ENCODE measurements around the gene HTD2.
"Not testable (repeated sequence)": the region's sequence is repeated elsewhere in the genome, so short reads cannot be mapped to it uniquely, and the experiment has no call there.

The HTD2 gene

DNA sequence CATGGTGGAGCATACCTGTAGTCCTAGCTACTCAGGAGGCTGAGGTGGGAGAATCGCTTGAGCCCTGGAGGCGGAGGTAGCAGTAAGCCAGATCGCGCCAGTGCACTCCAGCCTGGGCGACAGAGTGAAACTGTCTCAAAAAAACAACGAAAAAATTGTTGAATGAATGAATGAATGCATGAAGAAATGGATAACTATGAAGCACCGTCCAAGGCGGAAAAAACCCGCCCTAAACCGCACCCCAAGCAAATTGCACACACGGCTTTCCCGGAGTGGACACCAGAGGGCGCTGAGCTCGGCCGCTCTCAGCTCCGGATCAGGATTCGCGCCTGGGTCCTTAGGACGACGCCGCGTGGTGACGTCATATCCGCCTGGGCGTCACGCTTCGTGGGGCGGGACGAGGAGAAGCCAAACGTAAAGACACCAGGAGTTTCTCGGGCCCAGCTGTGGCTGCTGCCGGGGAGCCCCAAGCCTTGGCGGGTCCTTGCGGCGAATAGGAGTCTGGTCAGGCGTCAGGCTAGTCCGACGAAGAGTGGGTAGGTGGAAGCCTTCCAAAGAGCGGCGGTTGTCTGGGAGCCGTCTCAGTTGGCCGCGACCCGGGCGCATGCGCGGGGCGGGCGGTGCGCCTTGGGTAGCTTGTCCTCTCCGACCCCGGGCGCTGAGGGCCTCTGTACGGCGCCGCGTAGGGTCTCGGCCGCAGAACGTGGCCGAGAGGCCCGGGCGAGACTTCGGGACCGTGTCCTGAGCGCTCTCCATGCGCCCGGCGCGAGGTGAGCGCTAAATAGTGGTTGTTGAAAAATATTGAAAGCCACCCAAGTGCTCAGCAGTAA is at the start of gene HTD2, which contains the start of gene RPP14:
Gene HTD2 (plus strand): TSS at position 639 of the 830 bp plus-strand sequence. CDS start 11,094 bp downstream, outside the sequence.
Gene RPP14 (plus strand): TSS at position 364 of the 830 bp plus-strand sequence. CDS start 4,085 bp downstream, outside the sequence.
- peak; percentile 99 for DNase-seq

DNA sequence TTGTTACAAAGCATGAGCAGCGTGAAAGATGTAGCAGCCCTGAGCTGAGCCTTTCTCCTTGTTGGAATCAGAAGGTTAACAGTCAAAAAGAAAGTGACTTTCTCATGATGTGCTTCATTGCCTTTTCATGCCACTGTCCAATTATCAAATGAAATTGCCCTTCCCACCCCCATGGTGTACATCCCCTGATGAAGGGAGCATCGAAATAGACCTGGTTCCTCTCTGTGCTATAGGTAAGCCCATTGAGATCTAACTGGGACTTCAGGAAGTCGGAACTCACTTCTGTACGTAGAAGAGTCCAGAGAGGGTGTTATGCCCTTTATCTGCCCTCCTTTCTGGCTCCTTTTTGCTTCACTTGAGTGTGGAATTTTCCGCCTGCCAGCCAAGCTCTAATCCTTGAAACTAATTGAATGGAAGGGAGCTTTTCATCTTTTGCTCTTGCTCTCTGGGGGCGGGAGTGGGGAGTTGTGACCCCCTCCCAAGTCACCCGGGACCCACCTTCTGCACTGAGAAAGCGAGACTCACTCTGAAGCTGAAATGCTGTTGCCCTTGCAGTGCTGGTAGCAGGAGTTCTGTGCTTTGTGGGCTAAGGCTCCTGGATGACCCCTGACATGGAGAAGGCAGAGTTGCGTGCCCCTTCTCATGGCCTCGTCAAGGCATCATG is 47.8 kb upstream of the HTD2 start:
- no peak for DNase-seq

DNA sequence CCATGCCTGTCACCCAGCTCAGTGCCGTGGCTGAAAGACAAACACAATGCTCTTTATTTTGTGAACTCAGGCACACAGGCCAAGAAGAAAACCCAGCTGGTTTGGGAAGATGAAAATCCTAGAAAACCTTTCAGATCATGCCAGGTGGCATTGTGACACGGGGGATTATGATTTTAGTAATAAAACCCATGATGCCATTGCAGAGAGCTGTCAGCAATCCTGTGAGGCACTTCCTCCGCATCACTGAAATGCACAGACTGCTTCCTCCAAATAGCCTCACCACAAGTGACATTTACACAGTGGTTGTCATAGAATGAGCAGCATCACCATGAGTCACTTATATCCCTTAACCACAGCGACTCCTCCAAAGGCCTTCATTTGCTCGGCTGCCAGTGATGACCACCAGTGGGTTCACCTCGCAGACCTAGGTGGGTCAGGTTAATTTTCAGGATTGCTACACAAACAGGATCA is 46.0 kb upstream of the HTD2 start:
- no peak for DNase-seq

DNA sequence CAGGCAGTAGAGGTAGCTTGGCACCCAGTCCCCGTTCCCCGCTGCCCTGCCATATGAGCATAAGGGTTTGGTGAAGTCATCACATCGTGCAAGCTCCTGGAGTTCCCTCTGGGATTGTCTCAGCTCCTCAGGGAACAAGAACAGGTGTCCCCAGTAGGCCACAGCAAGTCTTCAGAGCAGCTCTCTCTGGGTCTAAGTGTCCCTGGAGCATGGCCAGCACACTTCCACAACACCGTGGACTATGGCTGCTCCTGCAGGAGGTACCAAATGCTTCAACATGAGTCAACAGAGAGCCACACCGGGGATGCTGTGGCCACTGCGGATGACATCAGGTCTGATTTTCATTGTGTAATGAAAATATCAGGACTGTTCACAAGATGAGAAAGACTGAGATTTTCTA is 45.6 kb upstream of the HTD2 start:
- DNase-seq: no peak

DNA sequence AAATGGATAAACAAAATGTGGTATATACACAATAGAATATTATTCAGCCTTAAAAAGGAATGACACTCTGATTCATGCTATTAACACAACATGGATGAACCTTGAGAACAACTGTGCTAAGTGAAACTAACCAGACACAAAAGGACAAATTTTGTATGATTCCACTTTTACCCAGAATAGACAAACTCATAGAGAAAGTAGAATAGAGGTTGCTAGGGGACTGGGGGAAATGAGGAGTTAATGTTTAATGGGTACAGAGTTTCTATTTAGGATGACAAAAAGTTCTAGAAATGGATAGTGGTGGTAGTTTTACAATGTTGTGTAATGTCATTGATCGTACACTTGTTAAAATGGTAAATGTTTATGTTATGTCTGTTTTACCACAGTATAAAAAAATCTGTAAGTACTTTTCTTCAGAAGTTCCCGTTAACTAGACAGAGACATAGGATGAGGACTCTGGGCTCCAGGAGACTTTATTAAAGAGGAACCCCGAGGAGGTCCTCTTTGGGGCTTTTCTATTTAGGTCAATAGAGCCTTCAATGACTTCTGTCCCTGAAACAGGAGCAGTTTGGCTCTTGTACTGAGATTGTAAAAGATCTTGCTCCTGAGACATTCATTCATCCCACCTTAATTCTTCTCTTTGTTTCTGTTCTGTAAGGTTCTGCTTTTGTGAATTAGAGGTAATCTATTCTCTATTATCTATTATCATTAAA is 44.2 kb upstream of the HTD2 start:
- DNase-seq: no peak

DNA sequence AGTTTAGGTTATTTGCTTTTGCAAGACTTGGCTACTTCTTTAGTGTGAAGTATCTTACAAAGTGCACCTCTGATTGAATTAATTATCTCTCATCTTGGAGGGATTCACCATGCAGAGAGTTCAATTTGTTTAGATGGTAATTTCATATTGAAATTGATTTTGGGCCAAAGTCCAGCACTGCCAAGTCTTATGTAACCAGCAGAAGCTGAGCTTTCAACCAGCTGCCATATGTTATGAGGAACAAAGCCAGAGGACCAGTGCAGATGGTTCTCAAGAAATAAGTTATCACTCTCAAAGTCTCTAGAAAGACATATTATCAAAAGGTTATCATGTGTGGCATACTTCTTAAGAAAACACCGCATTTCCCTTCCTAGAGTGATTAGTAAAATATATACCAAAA is 39.7 kb upstream of the HTD2 start:
- no peak for DNase-seq

DNA sequence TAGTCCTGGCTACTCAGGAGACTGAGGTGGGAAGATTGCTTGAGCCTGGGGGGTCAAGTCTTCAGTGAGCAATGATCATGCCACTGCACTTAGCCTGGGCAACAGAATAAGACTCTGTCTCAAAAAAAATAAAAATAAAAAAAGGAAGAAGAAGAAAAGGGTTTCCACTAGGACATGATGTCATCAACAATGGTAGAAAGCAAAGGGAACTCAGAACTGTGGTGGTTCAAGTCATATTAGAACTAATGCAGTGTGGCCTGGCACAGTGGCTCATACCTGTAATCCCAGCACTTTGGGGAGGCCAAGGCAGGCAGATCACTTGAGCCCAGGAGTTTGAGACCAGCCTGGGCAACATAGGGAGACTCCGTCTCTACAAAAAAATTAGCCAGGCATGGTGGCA is 38.8 kb upstream of the HTD2 start:
- DNase-seq: not testable (repeated sequence)

DNA sequence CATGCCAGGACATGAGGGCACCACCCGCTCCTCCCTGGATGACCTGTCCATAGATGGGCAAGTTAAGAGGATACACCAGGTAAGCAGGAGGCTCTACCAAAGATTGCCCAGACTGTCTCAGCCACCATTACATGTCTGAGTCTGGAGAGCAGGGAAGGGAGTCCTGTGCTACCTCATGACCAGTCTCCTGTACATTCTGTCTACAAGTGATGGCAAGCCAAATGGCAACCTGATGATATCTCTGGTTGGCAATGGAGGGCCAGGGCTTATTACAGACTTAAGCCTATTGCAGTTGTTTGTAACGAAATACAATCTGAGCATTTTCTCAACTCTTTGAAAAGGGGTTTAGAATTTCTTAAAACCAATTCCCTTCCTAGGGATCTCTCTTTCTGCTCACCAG is 37.0 kb upstream of the HTD2 start:
- DNase-seq: no peak

DNA sequence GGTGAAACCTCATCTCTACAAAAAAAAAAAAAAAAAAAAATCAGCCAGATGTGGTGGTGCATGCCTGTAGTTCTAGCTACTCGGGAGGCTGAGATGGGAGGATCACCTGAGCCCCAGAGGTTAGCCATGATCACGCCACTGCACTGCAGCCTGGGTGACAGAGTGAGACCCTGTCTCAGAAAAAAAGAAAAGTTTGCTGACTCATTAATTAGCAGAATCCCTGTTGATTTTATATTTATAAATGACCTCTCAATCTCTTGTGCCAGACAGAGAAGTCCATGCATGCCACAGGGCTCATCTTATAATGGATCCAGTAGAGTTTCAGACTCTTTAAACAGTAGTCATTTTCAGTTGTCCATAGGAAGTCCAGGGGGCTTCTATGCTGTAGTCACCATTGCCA is 35.8 kb upstream of the HTD2 start:
- DNase-seq: no peak

DNA sequence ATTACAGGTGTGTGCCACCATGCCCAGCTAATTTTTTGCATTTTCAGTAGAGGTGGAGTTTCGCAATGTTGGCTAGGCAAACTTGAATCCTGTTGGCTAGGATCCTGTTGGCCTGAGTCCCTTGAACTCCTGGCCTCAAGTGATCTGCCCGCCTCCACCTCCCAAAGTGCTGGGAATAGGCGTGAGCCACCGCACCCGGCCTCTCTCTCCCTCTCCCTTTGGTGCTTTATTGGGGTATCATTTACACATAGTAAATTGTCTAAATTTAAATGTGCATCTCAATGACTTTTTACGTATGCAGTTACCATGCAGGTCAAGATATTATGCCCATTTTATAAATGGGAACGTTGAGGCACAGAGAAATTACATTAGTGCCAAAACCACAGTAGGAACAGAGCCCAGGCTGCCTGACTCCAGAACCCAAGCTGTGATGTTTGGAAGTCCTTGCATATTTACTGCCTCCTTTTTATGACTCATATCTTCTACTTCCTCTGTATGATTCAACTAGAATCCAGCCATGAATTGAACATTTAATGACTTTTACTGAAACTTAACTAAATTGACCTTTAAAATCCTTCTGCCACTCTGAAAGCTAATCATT is 34.3 kb upstream of the HTD2 start:
- DNase-seq: no peak

DNA sequence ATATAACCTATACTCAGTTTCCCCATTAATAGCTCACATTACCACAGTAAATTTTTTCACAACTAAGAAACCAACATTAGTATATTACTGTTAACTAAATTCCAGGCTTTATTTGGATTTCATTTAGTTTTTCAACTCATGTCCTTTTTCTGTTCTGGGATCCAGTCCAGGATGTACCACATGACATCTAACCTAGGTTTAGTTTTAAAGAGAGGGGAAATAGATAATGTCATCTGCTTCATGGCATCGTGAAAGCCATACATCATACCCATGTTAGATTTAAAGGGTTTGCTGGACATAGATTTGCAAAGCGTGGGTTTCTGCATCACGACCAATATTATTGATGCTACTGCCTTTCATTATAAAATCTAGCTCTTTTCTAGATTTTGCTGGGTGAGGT is 33.4 kb upstream of the HTD2 start:
- no peak for DNase-seq

DNA sequence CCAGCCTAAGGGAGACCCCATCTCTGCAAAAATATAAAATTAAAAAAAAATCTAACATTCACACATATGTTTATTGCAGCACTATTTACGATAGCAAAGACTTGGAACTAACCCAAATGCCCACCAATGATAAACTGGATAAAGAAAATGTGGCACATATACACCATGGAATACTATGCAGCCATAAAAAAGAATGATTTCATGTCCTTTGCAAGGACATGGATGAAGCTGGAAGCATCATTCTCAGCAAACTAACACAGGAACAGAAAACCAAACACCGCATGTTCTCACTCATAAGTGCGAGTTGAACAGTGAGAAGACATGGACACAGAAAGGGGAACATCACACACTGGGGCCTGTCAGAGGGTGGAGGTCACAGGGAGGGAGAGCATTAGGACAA is 33.0 kb upstream of the HTD2 start:
- DNase-seq: not testable (repeated sequence)

DNA sequence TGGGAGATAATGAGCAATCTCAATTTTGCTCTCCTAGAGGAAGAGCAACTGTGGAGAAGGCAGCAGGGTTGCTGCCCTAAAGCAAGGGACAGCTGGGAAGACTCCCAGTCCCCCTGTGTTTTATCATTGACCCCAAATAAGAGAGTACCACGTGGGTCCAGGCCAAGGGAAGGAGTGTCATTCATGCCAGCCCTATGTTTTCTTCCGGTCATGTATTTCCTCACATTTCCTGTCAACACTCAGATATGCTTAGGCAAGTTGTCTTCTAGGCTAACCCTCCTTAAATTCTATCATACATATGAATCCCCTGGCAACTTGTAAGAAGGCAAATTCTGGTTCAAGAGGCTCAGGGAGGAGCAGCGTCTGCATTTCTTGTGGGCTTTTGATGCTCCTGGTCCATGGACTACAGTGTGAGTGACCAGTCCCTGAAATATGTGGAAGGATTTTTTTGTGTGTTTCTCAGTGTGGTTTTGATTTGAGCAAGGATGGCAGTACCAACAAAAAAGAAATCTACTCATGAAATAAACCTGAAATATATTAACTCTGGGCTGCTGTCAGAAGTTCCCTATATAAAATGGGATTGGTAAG is 32.2 kb upstream of the HTD2 start:
- no peak for DNase-seq

DNA sequence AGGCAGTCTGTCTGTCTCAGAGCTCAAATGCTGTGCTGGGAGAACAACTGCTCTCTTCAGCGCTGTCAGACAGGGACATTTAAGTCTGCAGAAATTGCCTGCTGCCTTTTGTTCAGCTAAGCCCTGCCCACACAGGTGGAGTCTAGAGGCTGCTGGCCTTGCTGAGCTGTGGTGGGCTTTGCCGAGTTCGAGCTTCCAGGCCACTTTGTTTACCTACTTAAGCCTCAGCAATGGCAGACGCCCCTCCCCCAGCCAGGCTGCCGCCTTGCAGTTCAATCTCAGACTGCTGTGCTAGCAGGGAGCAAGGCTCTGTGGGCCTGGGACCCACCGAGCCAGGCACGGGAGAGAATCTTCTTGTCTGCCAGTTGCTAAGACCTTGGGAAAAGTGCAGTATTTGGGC is 25.3 kb upstream of the HTD2 start:
- no peak for DNase-seq

DNA sequence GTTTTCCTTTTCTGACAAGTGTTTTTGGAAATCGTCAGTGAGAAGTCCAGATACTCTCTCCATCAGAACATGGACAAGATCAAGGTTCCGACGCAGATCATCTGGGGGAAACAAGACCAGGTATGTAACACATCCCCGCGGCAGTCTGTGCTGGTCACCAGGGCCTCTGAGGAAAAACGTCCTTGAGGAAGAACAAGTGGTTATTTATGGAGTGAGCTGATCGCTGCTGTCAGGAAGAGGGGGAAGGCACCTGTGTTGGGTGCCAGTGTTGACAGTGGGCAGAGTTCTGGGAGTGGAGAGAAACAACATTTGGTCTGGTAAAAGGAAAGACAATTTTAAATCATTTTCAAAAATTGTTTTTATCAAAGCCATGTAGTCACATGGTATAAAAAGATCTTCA is 21.0 kb upstream of the HTD2 start:
- no peak for DNase-seq

DNA sequence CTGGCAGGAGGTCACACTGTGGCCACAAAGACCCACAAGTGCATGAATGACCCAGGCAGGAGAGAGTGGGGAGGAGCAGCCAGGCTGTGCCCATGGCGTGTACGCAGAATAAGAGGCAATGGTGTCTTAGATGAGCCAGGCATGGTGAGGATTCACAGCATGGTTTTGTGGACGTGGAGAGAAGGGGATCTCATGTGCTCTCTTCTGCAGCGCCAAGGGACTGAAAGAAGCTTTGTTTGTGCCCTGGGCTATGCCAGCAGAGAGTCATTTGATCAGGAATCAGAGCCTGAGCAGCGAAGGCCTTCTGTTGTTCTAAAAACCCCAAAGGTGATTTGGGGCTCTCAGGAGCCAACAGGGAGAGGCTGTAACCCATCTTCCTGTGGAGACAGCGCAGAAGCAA is 19.0 kb upstream of the HTD2 start:
- DNase-seq: no peak

DNA sequence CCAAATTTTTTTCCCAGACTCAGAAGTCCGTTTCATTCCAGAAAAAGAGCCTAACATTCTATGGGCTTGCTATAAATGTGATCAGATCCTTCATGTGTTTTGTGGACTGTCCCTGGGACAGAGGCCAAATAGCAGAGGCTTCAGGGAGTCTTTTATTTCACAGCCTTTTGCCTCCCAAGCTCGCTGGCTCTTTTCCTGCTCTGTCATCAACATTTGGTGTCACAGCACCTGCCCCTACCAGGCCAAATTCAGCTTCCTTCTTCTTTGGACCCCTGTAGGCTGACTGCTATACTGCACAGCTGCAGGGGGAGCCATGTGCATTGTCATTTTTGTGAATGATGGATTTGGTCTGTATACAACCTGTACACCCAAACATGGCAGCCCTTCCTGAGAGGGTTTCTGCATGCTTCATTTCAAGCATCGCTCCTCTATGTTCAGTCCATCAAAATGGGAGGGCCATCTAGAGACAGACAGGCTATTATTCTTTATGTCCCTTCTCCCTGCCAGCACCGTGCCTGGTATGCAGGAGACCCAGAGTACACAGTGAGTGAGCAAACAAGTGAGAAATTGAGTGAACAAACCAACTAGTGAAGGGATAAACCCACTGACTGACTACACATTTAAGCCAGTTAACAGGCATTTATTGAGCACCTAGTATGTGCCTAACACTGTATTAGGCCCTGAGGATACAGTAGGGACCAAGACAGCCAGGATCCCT is 18.1 kb upstream of the HTD2 start:
- DNase-seq: peak; percentile 25

DNA sequence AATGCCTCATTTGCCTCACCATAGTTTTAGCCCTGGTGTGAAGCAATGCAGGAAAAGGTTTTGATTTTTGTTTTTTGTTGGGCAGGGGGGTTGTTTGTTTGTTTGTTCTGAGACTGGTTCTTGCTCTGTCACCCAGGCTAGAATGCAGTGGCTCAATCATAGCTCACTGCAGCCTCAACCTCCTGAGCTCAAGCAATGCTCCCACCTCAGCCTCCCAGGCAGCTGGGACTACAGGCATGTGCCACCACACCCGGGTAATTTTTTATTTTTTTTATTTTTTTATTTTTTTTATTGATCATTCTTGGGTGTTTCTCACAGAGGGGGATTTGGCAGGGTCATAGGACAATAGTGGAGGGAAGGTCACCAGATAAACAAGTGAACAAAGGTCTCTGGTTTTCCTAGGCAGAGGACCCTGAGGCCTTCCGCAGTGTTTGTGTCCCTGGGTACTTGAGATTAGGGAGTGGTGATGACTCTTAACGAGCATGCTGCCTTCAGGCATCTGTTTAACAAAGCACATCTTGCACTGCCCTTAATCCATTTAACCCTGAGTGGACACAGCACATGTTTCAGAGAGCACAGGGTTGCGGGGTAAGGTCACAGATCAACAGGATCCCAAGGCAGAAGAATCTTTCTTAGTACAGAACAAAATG is 17.2 kb upstream of the HTD2 start:
- DNase-seq: not testable (repeated sequence)

DNA sequence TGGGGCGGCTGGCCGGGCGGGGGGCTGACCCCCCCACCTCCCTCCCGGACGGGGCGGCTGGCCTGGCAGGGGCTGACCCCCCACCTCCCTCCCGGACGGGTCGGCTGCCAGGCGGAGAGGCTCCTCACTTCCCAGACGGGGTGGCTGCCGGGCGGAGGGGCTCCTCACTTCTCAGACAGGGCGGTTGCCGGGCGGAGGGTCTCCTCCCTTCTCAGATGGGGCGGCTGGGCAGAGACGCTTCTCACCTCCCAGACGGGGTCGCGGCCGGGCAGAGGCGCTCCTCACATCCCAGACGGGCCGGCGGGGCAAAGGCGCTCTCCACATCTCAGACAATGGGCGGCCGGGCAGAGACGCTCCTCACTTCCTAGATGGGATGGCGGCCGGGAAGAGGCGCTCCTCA is 15.9 kb upstream of the HTD2 start:
- DNase-seq: not testable (repeated sequence)

DNA sequence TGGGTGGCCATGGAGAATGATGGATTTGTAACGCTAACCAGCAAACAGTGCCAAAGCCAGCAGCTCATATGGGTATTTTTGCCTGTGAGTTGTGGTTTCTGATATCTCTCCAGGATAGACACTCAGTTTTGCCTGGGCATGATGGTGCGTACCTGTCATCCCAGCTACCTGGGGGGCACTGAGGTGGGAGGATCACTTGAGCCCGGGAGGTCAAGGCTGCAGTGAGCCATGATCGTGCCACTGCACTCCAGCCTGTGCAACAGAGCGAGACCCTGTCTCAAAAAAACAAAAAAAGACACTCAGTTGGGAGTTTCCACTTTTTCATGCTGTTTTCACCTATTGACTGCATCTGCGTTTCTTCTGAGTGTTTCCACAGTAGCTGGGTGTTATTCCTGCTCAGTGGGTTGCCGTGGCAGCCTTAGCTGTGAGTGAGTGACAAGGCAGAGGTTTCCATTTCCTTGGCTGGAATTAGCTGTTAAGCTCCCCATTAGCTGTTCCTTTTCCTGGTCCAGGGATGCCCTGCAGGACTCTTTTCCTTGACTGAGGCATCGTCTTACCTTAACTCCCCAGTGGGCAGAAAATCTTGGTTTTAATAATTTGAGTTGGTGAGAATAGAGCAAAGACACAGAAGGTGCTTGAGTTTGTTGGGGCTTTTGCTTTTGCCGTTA is 14.5 kb upstream of the HTD2 start:
- no peak for DNase-seq

DNA sequence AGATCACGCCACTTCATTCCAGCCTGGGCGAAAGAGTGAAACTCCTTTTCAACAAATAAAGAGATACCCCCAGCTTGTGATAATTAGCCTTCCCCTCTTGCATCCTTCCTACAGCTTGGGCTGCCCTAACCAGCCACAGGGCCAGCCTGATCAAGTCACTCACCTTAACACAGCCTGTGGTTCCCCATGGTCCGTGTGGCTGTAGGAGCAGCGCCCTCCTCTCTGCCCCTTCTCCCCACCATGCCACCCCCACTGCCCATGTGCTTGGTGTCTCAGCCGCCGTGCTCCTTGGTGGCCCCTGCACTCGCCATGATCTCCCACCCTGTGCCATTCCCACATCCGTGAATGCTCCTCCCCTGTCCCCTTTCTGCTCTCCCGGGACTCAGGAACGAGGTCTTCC is 13.5 kb upstream of the HTD2 start:
- no peak for DNase-seq
